PC-9 (cell line): ENCODE data around the gene KCTD16. TPM values are rescaled to one million over a fixed set of nuclear protein-coding genes. Genes with fewer than 3 reads are reported as not detected.

ENCODE experiments used
- BruUV-seq: library from RNA; stranded (reverse); fragments of 400-500 nt; replicated peaks from 2 replicates; lab custom pipeline; 2021; lab: Mats Ljungman, UMichigan
- CTCF ChIA-PET: fragments of 300-600 bp; sonication (Branson Sonifier 250); formaldehyde crosslinking; loops from one replicate; lab custom pipeline; 2022; ENCODE audit warnings: antibody characterized with exemption; lab: Charles Lee
- POLR2A ChIA-PET: fragments of 300-600 bp; sonication (Branson Sonifier 250); formaldehyde crosslinking; loops from one replicate; lab custom pipeline; 2022; ENCODE audit warnings: antibody characterized with exemption; ENCODE audit not compliant: unreplicated experiment; lab: Charles Lee
- DNase-seq, 2 experiments: peaks; one replicate each; pipeline versions ENCODE4 v3.0.0 to v3.0.0-alpha.2; 2015 to 2022; ENCODE audit warnings: mixed read lengths in 1 of 2
- H2AFZ ChIP-seq: fragments of 200-600 bp; sonication (generic); 2 replicates; pipeline ENCODE4 v1.8.1; 2017; ENCODE audit warnings: antibody characterized with exemption
- H3F3A ChIP-seq: fragments of 200-600 bp; sonication (generic); 2 replicates; pipeline ENCODE4 v1.8.1; 2017; ENCODE audit warnings: antibody characterized with exemption, mild to moderate bottlenecking, low read depth; ENCODE audit not compliant: insufficient read depth
- H3K27ac ChIP-seq: fragments of 200-600 bp; sonication (generic); 2 replicates; pipeline ENCODE4 v1.6.1; 2016; ENCODE audit warnings: mixed run types
- H3K27me3 ChIP-seq: fragments of 200-600 bp; sonication (generic); 2 replicates; pipeline ENCODE4 v1.6.1; 2016; ENCODE audit warnings: low read depth, mixed run types; ENCODE audit not compliant: insufficient read depth
- H3K36me3 ChIP-seq: fragments of 200-600 bp; sonication (generic); 2 replicates; pipeline ENCODE4 v1.6.1; 2016; ENCODE audit warnings: low read depth, mixed run types
- H3K4me1 ChIP-seq: fragments of 200-600 bp; sonication (generic); replicated peaks from 2 replicates; pipeline ENCODE4 v1.6.1; 2016; ENCODE audit warnings: mixed run types; ENCODE audit not compliant: insufficient read depth
- H3K4me2 ChIP-seq: fragments of 200-600 bp; sonication (generic); 2 replicates; pipeline ENCODE4 v1.6.1; 2017; ENCODE audit warnings: mixed run types
- H3K4me3 ChIP-seq: fragments of 200-600 bp; sonication (generic); 2 replicates; pipeline ENCODE4 v1.6.1; 2016; ENCODE audit warnings: mixed run types
- H3K79me2 ChIP-seq: fragments of 200-600 bp; sonication (generic); 2 replicates; pipeline ENCODE4 v1.6.1; 2017; ENCODE audit warnings: low read depth, mixed run types
- H3K9me2 ChIP-seq: fragments of 200-600 bp; sonication (generic); 2 replicates; pipeline ENCODE4 v1.8.1; 2017; ENCODE audit warnings: mild to moderate bottlenecking; ENCODE audit not compliant: insufficient read depth
- H3K9me3 ChIP-seq: fragments of 200-600 bp; sonication (generic); 2 replicates; pipeline ENCODE4 v1.8.1; 2016; ENCODE audit warnings: low read depth; ENCODE audit not compliant: insufficient read depth
- H4K20me1 ChIP-seq: fragments of 200-600 bp; sonication (generic); 2 replicates; pipeline ENCODE4 v1.8.1; 2017; ENCODE audit not compliant: insufficient read depth
- CTCF ChIP-seq: fragments of 200-600 bp; sonication (generic); conservative IDR thresholded peaks from 2 replicates; pipeline ENCODE4 v1.6.1; 2017; ENCODE audit warnings: mixed run types, antibody characterized with exemption, mild to moderate bottlenecking, moderate library complexity
- EZH2 ChIP-seq: fragments of 200-600 bp; sonication (generic); IDR thresholded peaks from 2 replicates; pipeline ENCODE4 v1.8.0; 2017; ENCODE audit warnings: antibody characterized with exemption, low read depth
- intact Hi-C: fragments of 100-400 bp; cut with micrococcal nuclease; formaldehyde crosslinking; loops from one replicate; pipeline ENCODE4 v1.10.0; 2022; ENCODE audit not compliant: unreplicated experiment
- total RNA-seq: library from RNA; stranded (reverse); gene quantifications from 2 replicates; pipeline ENCODE4 v1.2.3, GENCODE V29; 2021

KCTD16 gene
- total RNA-seq, 1 experiment from 2014 or later: 0.33 TPM

DNA sequence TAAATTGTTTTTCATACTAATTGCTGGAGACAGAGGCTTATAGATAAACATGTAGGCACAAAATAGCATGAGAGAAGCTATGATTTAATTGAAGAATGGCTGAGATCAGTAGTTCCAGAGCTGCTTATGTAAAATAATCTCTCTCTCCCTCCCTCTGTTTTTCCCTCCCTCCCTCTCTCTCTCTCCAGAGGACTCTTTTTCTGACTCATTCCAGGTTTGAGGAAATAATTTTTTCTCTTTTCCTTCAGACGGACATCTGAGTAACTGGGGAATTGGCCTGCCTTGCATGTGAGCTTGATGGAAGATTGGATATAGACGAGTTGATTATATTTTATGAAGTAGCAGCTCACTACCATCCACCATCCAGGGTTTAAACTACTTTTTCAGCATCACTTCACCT lies 35.5 kb downstream of the KCTD16 start:
- no TSS peak for BruUV-seq
- intact Hi-C loops: loop anchor here (10.0 kb wide), 2 partner anchors 1029 to 1479 kb away; no protein-coding TSS in a partner anchor
- CTCF ChIA-PET: interaction anchor here (1.0 kb wide), 1 partner anchor 1620 kb away, joined by 3 read pairs; no protein-coding TSS in a partner anchor

DNA sequence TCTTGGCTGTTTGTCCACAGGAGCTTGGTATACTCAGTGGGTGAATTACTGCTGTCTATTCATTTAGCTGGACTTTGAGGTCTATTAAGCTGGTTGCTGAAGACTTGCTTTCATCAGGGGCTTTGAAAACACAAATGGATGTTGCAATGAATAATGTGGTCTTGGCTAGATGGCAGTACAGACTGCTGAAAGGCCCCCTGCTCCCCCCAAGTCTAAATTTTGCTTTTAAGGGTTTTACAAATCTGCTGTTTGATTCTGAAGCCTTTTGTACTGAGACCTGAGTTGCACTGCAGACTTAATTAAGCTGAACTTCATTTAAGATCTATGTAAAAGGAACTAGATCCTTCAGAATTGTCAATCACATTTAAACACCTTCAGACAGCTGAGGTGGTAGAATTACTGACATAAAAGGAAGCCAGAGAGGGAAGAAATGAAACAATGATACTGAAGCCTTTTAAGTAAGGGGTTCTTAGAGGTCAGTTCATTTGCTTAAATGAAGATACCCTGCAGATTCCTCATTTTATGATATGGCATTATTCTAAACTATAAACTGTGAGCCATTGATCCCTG lies 37.3 kb downstream of the KCTD16 start:
- ChIA-PET POLR2A (no interaction called here), CTCF (no interaction called here)
- no peaks in the 10 kb centered on the region for H3K79me2 ChIP-seq
- H3K9me2 ChIP-seq: no peaks in the 10 kb centered on the region
- peaks cover 70% of the 10 kb centered on the region for H3K27me3 ChIP-seq
- no peaks in the 10 kb centered on the region for H3K36me3 ChIP-seq
- no peak for DNase-seq
- TF ChIP-seq CTCF (no peak), EZH2 (no peak)
- no peaks in the 10 kb centered on the region for H3K4me1 ChIP-seq
- H3K4me2 ChIP-seq: no peak overlapping the region
- no TSS peak for BruUV-seq
- H3K9me3 ChIP-seq: no peaks in the 10 kb centered on the region
- no peak overlapping the region for H2AFZ ChIP-seq
- intact Hi-C loops: loop anchor here (10.0 kb wide), 2 partner anchors 1027 to 1477 kb away; no protein-coding TSS in a partner anchor
- no peaks in the 10 kb centered on the region for H4K20me1 ChIP-seq
- H3F3A ChIP-seq: no peaks in the 10 kb centered on the region
- no peak overlapping the region for H3K27ac ChIP-seq
- H3K4me3 ChIP-seq: no peak overlapping the region

More for the DNA sequence above, 35.5 kb downstream of the KCTD16 start:
- no peak for DNase-seq
- H4K20me1 ChIP-seq: no peaks in the 10 kb centered on the region
- POLR2A ChIA-PET: no interaction called here
- H2AFZ ChIP-seq: no peak overlapping the region
- H3K79me2 ChIP-seq: no peaks in the 10 kb centered on the region
- no peaks in the 10 kb centered on the region for H3K36me3 ChIP-seq
- H3K9me3 ChIP-seq: no peaks in the 10 kb centered on the region
- H3K4me2 ChIP-seq: no peak overlapping the region
- H3K9me2 ChIP-seq: no peaks in the 10 kb centered on the region
- peaks cover 59% of the 10 kb centered on the region for H3K27me3 ChIP-seq
- H3F3A ChIP-seq: no peaks in the 10 kb centered on the region
- H3K4me3 ChIP-seq: no peak overlapping the region
- no peak for TF ChIP-seq EZH2
- TF ChIP-seq CTCF: no peak
- no peak overlapping the region for H3K27ac ChIP-seq
- no peaks in the 10 kb centered on the region for H3K4me1 ChIP-seq

- ChIA-PET CTCF (interaction anchor here (0.7 kb wide), 1 partner anchor 224 kb away, joined by 3 read pairs; no protein-coding TSS in a partner anchor), POLR2A (no interaction called here)
- Histone ChIP-seq H3K4me3 (no peak overlapping the region), H3K4me1 (no peaks in the 10 kb centered on the region), H3K27me3 (peaks cover 82% of the 10 kb centered on the region), H3K36me3 (no peaks in the 10 kb centered on the region), H2AFZ (no peak overlapping the region), H4K20me1 (no peaks in the 10 kb centered on the region), H3K79me2 (no peaks in the 10 kb centered on the region), H3K9me2 (no peaks in the 10 kb centered on the region), H3K9me3 (no peaks in the 10 kb centered on the region), H3K27ac (no peak overlapping the region), H3K4me2 (no peak overlapping the region), H3F3A (no peaks in the 10 kb centered on the region)
- intact Hi-C loops: loop anchor here (10.0 kb wide), 2 partner anchors 1025 to 1475 kb away; no protein-coding TSS in a partner anchor
- BruUV-seq: no TSS peak
- no peak for TF ChIP-seq CTCF
- TF ChIP-seq EZH2: no peak
- no peak for DNase-seq
These were observed 38.7 kb downstream of the KCTD16 start for GRCh38 chr5:144209361-144209760.
